OCI-LY7 (cell line): ENCODE measurements around the gene HTRA1.

Source experiments
- EZH2phosphoT487 ChIP-seq: fragments of 200-600 bp; sonication (generic); IDR thresholded peaks from 2 replicates; pipeline ENCODE4 v1.6.1; 2018; ENCODE audit warnings: low read depth, borderline replicate concordance, mild to moderate bottlenecking, mixed run types, antibody characterized with exemption, low read length, moderate library complexity, mixed read lengths
- TF ChIP-seq, protein P1 (sequence below): fragments of 200-600 bp; sonication (generic); conservative IDR thresholded peaks from 2 replicates; pipeline ENCODE4 v1.5.1; 2014; ENCODE audit warnings: mild to moderate bottlenecking, antibody characterized with exemption, low read length, moderate library complexity, mixed read lengths

DNA sequence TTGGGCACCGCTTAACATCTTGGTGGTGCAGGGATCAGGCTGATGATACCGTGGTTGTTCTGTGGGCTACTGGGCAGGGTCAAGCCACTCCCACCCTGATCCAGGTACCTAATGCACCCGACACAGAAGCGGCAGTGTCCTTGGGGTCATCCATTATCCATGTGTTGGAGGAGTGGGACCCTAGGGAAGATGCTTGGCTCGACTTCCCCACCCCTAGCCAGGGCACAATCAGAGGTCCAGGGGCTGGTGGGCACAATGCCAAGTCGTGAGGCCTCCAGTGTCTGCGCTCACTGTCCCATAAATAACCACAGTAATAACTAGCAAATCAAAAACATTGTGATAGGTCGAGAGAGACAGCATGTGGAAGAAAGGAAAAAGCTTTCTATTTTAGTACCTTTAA lies 37.7 kb downstream of the HTRA1 start:
- TF ChIP-seq, protein P1, sequence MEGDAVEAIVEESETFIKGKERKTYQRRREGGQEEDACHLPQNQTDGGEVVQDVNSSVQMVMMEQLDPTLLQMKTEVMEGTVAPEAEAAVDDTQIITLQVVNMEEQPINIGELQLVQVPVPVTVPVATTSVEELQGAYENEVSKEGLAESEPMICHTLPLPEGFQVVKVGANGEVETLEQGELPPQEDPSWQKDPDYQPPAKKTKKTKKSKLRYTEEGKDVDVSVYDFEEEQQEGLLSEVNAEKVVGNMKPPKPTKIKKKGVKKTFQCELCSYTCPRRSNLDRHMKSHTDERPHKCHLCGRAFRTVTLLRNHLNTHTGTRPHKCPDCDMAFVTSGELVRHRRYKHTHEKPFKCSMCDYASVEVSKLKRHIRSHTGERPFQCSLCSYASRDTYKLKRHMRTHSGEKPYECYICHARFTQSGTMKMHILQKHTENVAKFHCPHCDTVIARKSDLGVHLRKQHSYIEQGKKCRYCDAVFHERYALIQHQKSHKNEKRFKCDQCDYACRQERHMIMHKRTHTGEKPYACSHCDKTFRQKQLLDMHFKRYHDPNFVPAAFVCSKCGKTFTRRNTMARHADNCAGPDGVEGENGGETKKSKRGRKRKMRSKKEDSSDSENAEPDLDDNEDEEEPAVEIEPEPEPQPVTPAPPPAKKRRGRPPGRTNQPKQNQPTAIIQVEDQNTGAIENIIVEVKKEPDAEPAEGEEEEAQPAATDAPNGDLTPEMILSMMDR: no peak
- no peak for TF ChIP-seq EZH2phosphoT487
